NCI-H128 (cell line): ENCODE results near the gene DCAF17.
"Not testable (repeated sequence)": the region's sequence is repeated elsewhere in the genome, so short reads cannot be mapped to it uniquely, and the experiment has no call there.

ENCODE experiments used
- DNase-seq: peaks from one replicate; lab custom pipeline; 2025; ENCODE audit not compliant: unreplicated experiment; lab: John Stamatoyannopoulos, UW

DCAF17 gene

GRCh38 chr2:171410101-171410500, 23.9 kb upstream of the DCAF17 start:
- no peak for DNase-seq

GRCh38 chr2:171410624-171411023, 23.4 kb upstream of the DCAF17 start:
- DNase-seq, result no peak

GRCh38 chr2:171411214-171411613, 22.8 kb upstream of the DCAF17 start:
- DNase-seq, result no peak

- DNase-seq, result no peak
These were observed 22.1 kb upstream of the DCAF17 start for GRCh38 chr2:171411791-171412483.

GRCh38 chr2:171412571-171413175, 21.4 kb upstream of the DCAF17 start:
- no peak for DNase-seq

- DNase-seq, result not testable (repeated sequence)
These were observed 19.4 kb upstream of the DCAF17 start for GRCh38 chr2:171414645-171415044.

- DNase-seq, result peak; percentile 25
These were observed 17.8 kb upstream of the DCAF17 start for GRCh38 chr2:171416009-171416926.

GRCh38 chr2:171419333-171419732, 14.7 kb upstream of the DCAF17 start:
- no peak for DNase-seq

GRCh38 chr2:171420728-171421563, 13.1 kb upstream of the DCAF17 start:
- no peak for DNase-seq

- DNase-seq, result not testable (repeated sequence)
These were observed 11.1 kb upstream of the DCAF17 start for GRCh38 chr2:171422710-171423495.

- DNase-seq, result no peak
These were observed 3.3 kb upstream of the DCAF17 start for GRCh38 chr2:171430516-171431410.

GRCh38 chr2:171431677-171432167, 2.3 kb upstream of the DCAF17 start:
- DNase-seq, result no peak

GRCh38 chr2:171432206-171432968, 1.6 kb upstream of the DCAF17 start:
- DNase-seq, result no peak

GRCh38 chr2:171432969-171433762, 860 bp upstream of the DCAF17 start:
- DNase-seq, result no peak

GRCh38 chr2:171433763-171434012, 338 bp upstream of the DCAF17 start, which contains the start of gene METTL8:
TSS of gene METTL8 (minus strand) at chr2:171433990. CDS start at chr2:171392185, 41,805 bp downstream.
- DNase-seq, result no peak

- DNase-seq, result no peak
These were observed 2.3 kb downstream of the DCAF17 start for GRCh38 chr2:171436307-171436706.

GRCh38 chr2:171441470-171441869, 7.4 kb downstream of the DCAF17 start:
- no peak for DNase-seq

- no peak for DNase-seq
These were observed 13.6 kb downstream of the DCAF17 start for GRCh38 chr2:171447675-171448074.
